Liver (tissue), 10 donors: ENCODE data around the gene TGFBI. TPM values are rescaled to one million over a fixed set of nuclear protein-coding genes. Genes with fewer than 3 reads are reported as not detected.
A peak's percentile ranks its signal among the peaks of the same experiment; 100 is the strongest.

Source experiments
- DNase-seq: peaks from one replicate; pipeline ENCODE4 v3.0.0-alpha.2; 2017; ENCODE audit warnings: low spot score
- H3K27ac ChIP-seq, 2 donors: one replicate each; pipeline ENCODE4 v1.7.0; 2013; ENCODE audit warnings: inconsistent platforms in 2 of 2, low read length in 2 of 2, control low read depth in 1 of 2, low read depth in 1 of 2, mild to moderate bottlenecking in 1 of 2
- H3K27me3 ChIP-seq, 4 donors: one replicate each; pipeline versions ENCODE4 v1.6.1 to v1.7.0; 2013; ENCODE audit warnings: low read length in 3 of 4, inconsistent platforms in 1 of 4, mild to moderate bottlenecking in 1 of 4, moderate library complexity in 1 of 4; ENCODE audit not compliant: control insufficient read depth in 4 of 4, insufficient read depth in 4 of 4
- H3K36me3 ChIP-seq, 4 donors: one replicate each; pipeline versions ENCODE4 v1.6.1 to v1.7.0; 2013; ENCODE audit warnings: low read length in 3 of 4, mild to moderate bottlenecking in 3 of 4, low read depth in 1 of 4, moderate library complexity in 1 of 4; ENCODE audit not compliant: control insufficient read depth in 4 of 4, insufficient read depth in 3 of 4
- H3K4me1 ChIP-seq, 4 donors: one replicate each; pipeline versions ENCODE4 v1.6.1 to v1.7.0; 2013; ENCODE audit warnings: low read length in 3 of 4, mild to moderate bottlenecking in 3 of 4, moderate library complexity in 1 of 4; ENCODE audit not compliant: control insufficient read depth in 4 of 4, insufficient read depth in 4 of 4
- H3K4me3 ChIP-seq, 3 donors: one replicate each; pipeline versions ENCODE4 v1.6.1 to v1.7.0; 2013; ENCODE audit warnings: low read length in 3 of 3, control low read depth in 1 of 3, low read depth in 1 of 3, mild to moderate bottlenecking in 1 of 3
- H3K9ac ChIP-seq, 2 donors: one replicate each; pipeline ENCODE4 v1.7.0; 2013; ENCODE audit warnings: low read length in 2 of 2, mild to moderate bottlenecking in 2 of 2, moderate library complexity in 2 of 2, control low read depth in 1 of 2, low read depth in 1 of 2
- H3K9me3 ChIP-seq, 4 donors: one replicate each; pipeline versions ENCODE4 v1.6.1 to v1.7.0; 2013; ENCODE audit warnings: low read length in 3 of 4; ENCODE audit not compliant: control insufficient read depth in 4 of 4
- EGR1 ChIP-seq, 2 donors: IDR thresholded peaks; 2 replicates each; pipeline ENCODE4 v1.6.1; 2016 to 2018; ENCODE audit warnings: antibody characterized with exemption in 2 of 2, low read depth in 2 of 2
- FOXA1 ChIP-seq: IDR thresholded peaks from 2 replicates; pipeline ENCODE4 v1.6.1; 2016; ENCODE audit warnings: antibody characterized with exemption
- FOXA2 ChIP-seq: IDR thresholded peaks from 2 replicates; pipeline ENCODE4 v1.6.1; 2016; ENCODE audit warnings: antibody characterized with exemption
- GABPA ChIP-seq, 2 donors: IDR thresholded peaks in 1 of 2; conservative IDR thresholded peaks in 1 of 2; 2 replicates each; pipeline ENCODE4 v1.6.1; 2016; ENCODE audit warnings: antibody characterized with exemption in 2 of 2, mild to moderate bottlenecking in 1 of 2, moderate library complexity in 1 of 2
- JUND ChIP-seq, 2 donors: IDR thresholded peaks; 2 replicates each; pipeline ENCODE4 v1.6.1; 2016; ENCODE audit warnings: antibody characterized with exemption in 2 of 2
- NR2F2 ChIP-seq: IDR thresholded peaks from 2 replicates; pipeline ENCODE4 v1.6.1; 2016; ENCODE audit warnings: antibody characterized with exemption
- RAD21 ChIP-seq, 2 donors: IDR thresholded peaks; 2 replicates each; pipeline ENCODE4 v1.6.1; 2016; ENCODE audit warnings: antibody characterized with exemption in 2 of 2, mild to moderate bottlenecking in 2 of 2
- REST ChIP-seq: IDR thresholded peaks from 2 replicates; pipeline ENCODE4 v1.6.1; 2016; ENCODE audit warnings: antibody characterized with exemption, mild to moderate bottlenecking
- SP1 ChIP-seq: IDR thresholded peaks from 2 replicates; pipeline ENCODE4 v1.6.1; 2018; ENCODE audit warnings: antibody characterized with exemption, mild to moderate bottlenecking
- WGBS: extraction: QIAGEN DNeasy Blood & Tissue Kit; methylation state at CpG from one replicate; pipeline ENCODE4 v1.1.7; 2013; 5-methylcytosine and 5-hydroxymethylcytosine counted together
- polyA plus RNA-seq, 2 donors: library from polyadenylated mRNA; stranded (reverse) in 1 of 2; unstranded in 1 of 2; fragments of 200-250 nt in 1 of 2; fragments of >200 nt in 1 of 2; fragmentation: Nextera tagmentation in 1 of 2; extraction: Ambion mirVana in 1 of 2; gene quantifications; one replicate each; pipeline versions ENCODE4 v1.2.1 to v1.2.3, GENCODE V29; 2013 to 2015
- small RNA-seq: library from RNA; depleted of rRNA; stranded (forward); fragments of <200 nt; gene quantifications from one replicate; pipeline ENCODE3, GENCODE V24; 2014
- total RNA-seq, 2 donors: library from RNA; depleted of rRNA; stranded (reverse); fragments of >200 nt; gene quantifications; one replicate each; pipeline ENCODE4 v1.2.3, GENCODE V29; 2014
- TF ChIP-seq, protein P1 (sequence below): IDR thresholded peaks from 2 replicates; pipeline ENCODE4 v1.6.1; 2016; ENCODE audit warnings: antibody characterized with exemption
- TF ChIP-seq, protein P2 (sequence below): IDR thresholded peaks from 2 replicates; pipeline ENCODE4 v1.6.1; 2016; ENCODE audit warnings: antibody characterized with exemption
- donor health status: healthy.
- donor health status: healthy.
- donor health status: healthy.
- donor health status: healthy.
- donor health status: healthy.

The TGFBI gene
- total and polyA plus RNA-seq, 4 donors, result 33.7 to 144 (median 44.1) TPM

GRCh38 chr5:136108766-136109165, 80.0 kb downstream of the TGFBI start (continued):
- TF ChIP-seq, protein P1, sequence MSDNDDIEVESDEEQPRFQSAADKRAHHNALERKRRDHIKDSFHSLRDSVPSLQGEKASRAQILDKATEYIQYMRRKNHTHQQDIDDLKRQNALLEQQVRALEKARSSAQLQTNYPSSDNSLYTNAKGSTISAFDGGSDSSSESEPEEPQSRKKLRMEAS, result no peak
- TF ChIP-seq GABPA (IDR thresholded peaks at IDR 0.05 in 1 of 2, conservative IDR thresholded peaks at IDR 0.05 in 1 of 2) (no peak), FOXA2 (no peak), EGR1 (IDR thresholded peaks at IDR 0.05; ENCODE audit: low read depth in 2 of 2) (no peak), FOXA1 (no peak)

DNA sequence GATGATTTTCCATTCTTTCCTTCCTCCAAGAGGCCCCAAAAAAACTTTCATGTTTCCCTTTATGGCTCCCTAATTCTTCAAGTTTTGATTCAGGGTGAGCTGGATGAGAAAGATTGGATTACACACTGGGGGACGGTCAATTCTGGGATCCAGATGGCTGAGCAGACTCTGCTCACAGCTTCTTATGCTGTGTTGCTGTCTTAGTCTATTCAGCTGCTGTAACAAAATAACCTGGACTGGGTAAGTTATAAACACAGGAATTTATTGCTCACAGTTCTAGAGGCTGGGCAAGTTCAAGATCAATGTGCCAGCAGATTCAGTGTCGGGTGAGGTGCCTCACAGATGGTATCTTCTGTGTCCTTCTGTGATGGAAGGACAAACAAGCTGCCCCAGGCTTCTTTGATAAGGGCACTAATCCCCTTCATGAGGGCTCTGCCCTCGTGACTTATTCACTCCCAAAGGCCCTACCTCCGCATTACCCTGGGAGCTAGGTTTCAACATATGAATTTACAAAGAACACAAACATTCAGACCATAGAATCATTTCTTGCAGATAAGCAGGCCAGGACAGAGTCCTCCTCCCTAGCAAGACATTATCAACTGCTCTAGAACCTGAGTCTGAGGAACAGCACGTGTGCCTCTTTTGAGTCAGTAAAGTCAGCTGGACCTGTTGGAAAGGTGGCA, 80.8 kb downstream of the TGFBI start:
- Histone ChIP-seq H3K9me3 (no peaks in the 10 kb centered on the region), H3K27ac (no peak overlapping the region), H3K4me3 (no peak overlapping the region), H3K9ac (no peak overlapping the region), H3K27me3 (no peaks in the 10 kb centered on the region), H3K4me1 (peaks cover 0 to 15% (median 4%) of the 10 kb centered on the region in 4 donors), H3K36me3 (no peaks in the 10 kb centered on the region)
- no peak for DNase-seq
- TF ChIP-seq, protein P1, result no peak
- no peak for TF ChIP-seq NR2F2
- no peak for TF ChIP-seq REST
- no peak for TF ChIP-seq RAD21 (IDR thresholded peaks at IDR 0.05)
- no peak for TF ChIP-seq SP1
- no peak for TF ChIP-seq JUND (IDR thresholded peaks at IDR 0.05)
- no peak for TF ChIP-seq GABPA (IDR thresholded peaks at IDR 0.05 in 1 of 2, conservative IDR thresholded peaks at IDR 0.05 in 1 of 2)
- no peak for TF ChIP-seq EGR1 (IDR thresholded peaks at IDR 0.05; ENCODE audit: low read depth in 2 of 2)
- no peak for TF ChIP-seq FOXA2
- TF ChIP-seq, protein P2, sequence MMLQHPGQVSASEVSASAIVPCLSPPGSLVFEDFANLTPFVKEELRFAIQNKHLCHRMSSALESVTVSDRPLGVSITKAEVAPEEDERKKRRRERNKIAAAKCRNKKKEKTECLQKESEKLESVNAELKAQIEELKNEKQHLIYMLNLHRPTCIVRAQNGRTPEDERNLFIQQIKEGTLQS, result no peak
- WGBS, result 92% methylated on average over 5 of the region's 5 CpGs

Small RNAs within 50 kb of the gene (small RNA-seq; reads per million reads assigned to genes)
- 0.49 reads per million, percentile 55 among the genes with 10 or more reads in this experiment for gene VTRNA2-1

Other genes with a start within 250 kb of the TGFBI start
- 1 to 10 TPM; 1.1 TPM for gene SLC25A48, start 194.3 kb upstream of the TGFBI start, total RNA-seq
- under 1 TPM; 0.24 to 0.37 TPM for gene SLC25A48, start 194.3 kb upstream of the TGFBI start, polyA plus RNA-seq
- gene IL9, start 133.1 kb upstream of the TGFBI start, total RNA-seq, result not detected
- gene IL9, start 133.1 kb upstream of the TGFBI start, polyA plus RNA-seq, result not detected
- gene LECT2, start 74.0 kb upstream of the TGFBI start, total RNA-seq, result 10 to 100 TPM; 72.0 to 93.8 TPM
- 10 to 100 TPM; 27.4 to 90.2 TPM for gene LECT2, start 74.0 kb upstream of the TGFBI start, polyA plus RNA-seq
- 10 to 100 TPM; 16.2 to 42.0 TPM for gene SMAD5, start 103.9 kb downstream of the TGFBI start, total RNA-seq
- gene SMAD5, start 103.9 kb downstream of the TGFBI start, polyA plus RNA-seq, result 10 to 100 TPM in 1 of 2 donors, 1 to 10 TPM in 1; 5.9 to 16.5 TPM
- not detected for gene SMIM32, start 164.2 kb downstream of the TGFBI start, total RNA-seq
- gene SMIM32, start 164.2 kb downstream of the TGFBI start, polyA plus RNA-seq, result under 1 TPM in 1 of 2 donors, not detected in 1; 0.02 TPM